Lower leg skin (tissue), 4 donors: ENCODE data around the gene SLC22A6. TPM values are rescaled to one million over a fixed set of nuclear protein-coding genes. Genes with fewer than 3 reads are reported as not detected.

Experiments
- DNase-seq, 2 donors: peaks; one replicate each; pipeline ENCODE4 v3.0.0-alpha.2; 2019; ENCODE audit warnings: low spot score in 2 of 2
- H3K4me3 ChIP-seq: fragments of 200-600 bp; sonication (generic); 2 replicates; pipeline ENCODE4 v1.5.1; 2017; ENCODE audit warnings: mild to moderate bottlenecking, low read depth; ENCODE audit not compliant: poor library complexity, severe bottlenecking
- CTCF ChIP-seq, 3 donors: fragments of 450-650 bp; IDR thresholded peaks; one replicate each; pipeline ENCODE4 v1.5.1; 2016; ENCODE audit warnings: antibody characterized with exemption in 3 of 3, mild to moderate bottlenecking in 3 of 3, moderate library complexity in 2 of 3
- POLR2A ChIP-seq, 2 donors: fragments of 450-650 bp; IDR thresholded peaks; one replicate each; pipeline ENCODE4 v1.6.1; 2016 to 2017; ENCODE audit warnings: antibody characterized with exemption in 2 of 2, mild to moderate bottlenecking in 1 of 2, moderate library complexity in 1 of 2
- WGBS, 2 donors: methylation state at CpG; one replicate each; pipeline ENCODE4 v1.1.5; 2018; 5-methylcytosine and 5-hydroxymethylcytosine counted together
- intact Hi-C: fragments of 100-400 bp; cut with DNase I; formaldehyde crosslinking; loops from one replicate; pipeline ENCODE4 v1.15.0; 2023; ENCODE audit warnings: low total_unique reads
- total RNA-seq, 4 donors: library from RNA; depleted of rRNA; stranded (reverse); fragments of >200 nt; gene quantifications; one replicate each; pipeline ENCODE4 v1.1.0, GENCODE V29; 2016

Gene SLC22A6
- total RNA-seq, 4 donors from 2014 or later = not detected

DNA sequence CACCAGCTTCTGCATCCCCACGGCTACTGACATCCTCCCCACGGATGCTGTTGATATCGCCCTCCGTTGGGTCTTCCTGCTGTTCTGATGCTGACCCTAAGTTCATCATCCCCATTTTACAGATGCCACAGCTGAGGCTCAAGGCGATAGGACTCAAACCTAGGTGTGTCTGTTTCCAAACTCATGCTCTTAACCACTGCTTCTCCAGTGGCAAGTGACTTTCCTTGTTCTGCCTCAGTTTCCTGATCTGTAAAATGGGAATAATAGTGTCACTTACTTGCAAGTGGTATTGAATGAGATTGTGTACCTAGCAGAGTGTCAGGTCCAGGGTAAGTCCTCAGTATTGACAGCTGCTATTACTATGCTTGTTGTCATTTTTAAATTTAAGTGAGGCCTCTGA is 14.4 kb upstream of the SLC22A6 start:
- no peak overlapping the region for H3K4me3 ChIP-seq
- TF ChIP-seq POLR2A (IDR thresholded peaks at IDR 0.05) (no peak), CTCF (IDR thresholded peaks at IDR 0.05) (no peak)
- 81 to 95% methylated on average over 5 of the region's 5 CpGs for WGBS, 2 donors
- no peak for DNase-seq
- intact Hi-C loops = no loop called here

DNA sequence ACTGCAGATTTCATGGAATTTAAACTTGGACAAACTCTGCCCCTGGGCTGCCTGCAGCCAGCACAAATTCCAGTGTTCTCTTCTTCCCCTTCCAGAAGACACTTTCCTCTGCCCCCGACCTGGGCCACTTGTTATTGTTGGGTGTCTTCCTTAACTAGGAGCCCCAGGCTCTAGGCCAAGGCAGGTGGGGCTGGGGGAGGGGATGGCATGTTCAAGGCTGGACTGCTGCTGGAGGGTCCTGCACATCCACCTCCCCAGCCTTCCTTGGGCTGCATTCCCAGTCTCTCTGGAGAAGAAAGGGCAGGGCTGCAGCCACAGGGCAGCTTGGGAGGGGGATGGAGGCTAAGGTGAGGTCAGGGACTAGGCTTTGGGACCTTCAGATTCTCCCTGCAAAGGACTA is 11.5 kb upstream of the SLC22A6 start:
- WGBS, 2 donors = 20 to 64% methylated on average over 1 of the region's 1 CpG
- intact Hi-C loops = no loop called here
- DNase-seq = no peak
- TF ChIP-seq POLR2A (IDR thresholded peaks at IDR 0.05) = no peak
- no peak for TF ChIP-seq CTCF (IDR thresholded peaks at IDR 0.05)
- no peak overlapping the region for H3K4me3 ChIP-seq

DNA sequence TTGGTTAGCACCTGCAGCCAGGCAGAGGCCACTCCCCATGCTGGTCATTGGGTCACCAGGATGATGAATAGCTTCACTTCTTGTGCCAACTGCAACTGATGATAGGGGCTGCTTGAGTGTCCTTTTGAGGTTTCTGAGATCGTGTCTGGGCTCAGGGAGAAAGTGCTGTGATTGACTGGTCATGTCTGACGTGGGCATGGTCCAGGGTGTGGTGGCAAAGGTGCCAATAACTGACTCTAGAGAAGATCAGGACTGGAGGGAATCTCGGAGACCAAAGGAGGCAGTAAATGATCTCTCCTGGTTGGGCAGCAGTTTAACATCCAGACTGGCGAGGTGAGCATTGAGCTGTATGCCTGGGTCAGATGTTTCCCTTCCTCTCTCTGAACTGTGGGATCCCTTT is 10.0 kb upstream of the SLC22A6 start:
- 68 to 88% methylated on average over 4 of the region's 4 CpGs for WGBS, 2 donors
- intact Hi-C loops = no loop called here
- TF ChIP-seq POLR2A (IDR thresholded peaks at IDR 0.05) (no peak), CTCF (IDR thresholded peaks at IDR 0.05) (no peak)

DNA sequence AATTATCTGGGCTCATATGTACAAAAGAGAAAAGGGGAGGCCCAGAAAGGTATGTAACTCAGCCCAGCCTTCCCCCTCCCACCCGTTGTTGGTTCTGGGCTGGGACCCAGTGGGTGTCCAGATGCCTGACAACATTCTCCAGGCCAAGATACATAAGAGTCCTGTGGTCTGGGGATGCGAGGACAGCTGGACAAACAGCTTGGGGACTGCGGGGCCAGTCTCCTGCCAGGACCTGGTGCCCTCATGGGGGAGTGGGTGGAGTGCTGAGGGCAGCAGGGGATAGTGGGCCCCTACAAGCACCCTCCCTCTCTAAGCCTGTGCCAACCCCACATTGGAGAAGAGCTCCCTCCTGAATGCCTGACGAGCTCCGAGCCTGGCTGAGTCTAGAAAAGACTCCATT is 3.5 kb upstream of the SLC22A6 start:
- intact Hi-C loops = no loop called here
- TF ChIP-seq POLR2A (IDR thresholded peaks at IDR 0.05) (no peak), CTCF (IDR thresholded peaks at IDR 0.05) (no peak)
- DNase-seq = no peak
- 75 to 88% methylated on average over 4 to 5 of the region's 5 CpGs for WGBS, 2 donors
- no peak overlapping the region for H3K4me3 ChIP-seq

More for the DNA sequence above, 10.0 kb upstream of the SLC22A6 start:
- no peak for DNase-seq
- no peak overlapping the region for H3K4me3 ChIP-seq

GRCh38 chr11:62985041-62985750 is 429 bp upstream of the SLC22A6 start:
- intact Hi-C loops = no loop called here
- no peak for TF ChIP-seq CTCF (IDR thresholded peaks at IDR 0.05)
- TF ChIP-seq POLR2A (IDR thresholded peaks at IDR 0.05) = no peak
- no peak overlapping the region for H3K4me3 ChIP-seq
- 75 to 94% methylated on average over 3 of the region's 3 CpGs for WGBS, 2 donors
- DNase-seq = no peak
